ENCODE measurements around the gene DGCR2.

DNA sequence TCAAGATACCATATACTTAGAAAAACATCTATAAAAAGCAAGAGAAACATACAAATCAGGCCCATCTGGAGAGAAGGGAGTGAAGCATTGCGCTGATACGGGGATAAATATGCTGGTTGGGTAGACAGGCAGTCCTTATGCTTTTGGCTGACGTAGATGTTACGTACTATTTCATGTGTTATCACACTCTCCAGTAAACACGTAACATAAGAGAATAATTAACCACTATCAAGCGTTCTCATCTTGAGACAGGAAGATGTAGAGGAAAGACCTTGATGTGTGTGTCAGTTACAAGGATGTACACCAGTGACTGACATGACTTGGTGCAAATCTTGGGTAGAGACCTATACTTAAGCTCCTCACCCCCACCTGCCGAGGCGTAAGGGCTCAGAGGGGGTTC, 99.5 kb downstream of the DGCR2 start:
- TF ChIP-seq POLR2AphosphoS5 (IDR thresholded peaks at IDR 0.05; ENCODE audit: low read depth, low read length) = no peak
- TF ChIP-seq, protein P1, sequence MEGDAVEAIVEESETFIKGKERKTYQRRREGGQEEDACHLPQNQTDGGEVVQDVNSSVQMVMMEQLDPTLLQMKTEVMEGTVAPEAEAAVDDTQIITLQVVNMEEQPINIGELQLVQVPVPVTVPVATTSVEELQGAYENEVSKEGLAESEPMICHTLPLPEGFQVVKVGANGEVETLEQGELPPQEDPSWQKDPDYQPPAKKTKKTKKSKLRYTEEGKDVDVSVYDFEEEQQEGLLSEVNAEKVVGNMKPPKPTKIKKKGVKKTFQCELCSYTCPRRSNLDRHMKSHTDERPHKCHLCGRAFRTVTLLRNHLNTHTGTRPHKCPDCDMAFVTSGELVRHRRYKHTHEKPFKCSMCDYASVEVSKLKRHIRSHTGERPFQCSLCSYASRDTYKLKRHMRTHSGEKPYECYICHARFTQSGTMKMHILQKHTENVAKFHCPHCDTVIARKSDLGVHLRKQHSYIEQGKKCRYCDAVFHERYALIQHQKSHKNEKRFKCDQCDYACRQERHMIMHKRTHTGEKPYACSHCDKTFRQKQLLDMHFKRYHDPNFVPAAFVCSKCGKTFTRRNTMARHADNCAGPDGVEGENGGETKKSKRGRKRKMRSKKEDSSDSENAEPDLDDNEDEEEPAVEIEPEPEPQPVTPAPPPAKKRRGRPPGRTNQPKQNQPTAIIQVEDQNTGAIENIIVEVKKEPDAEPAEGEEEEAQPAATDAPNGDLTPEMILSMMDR (IDR thresholded peaks at IDR 0.05; ENCODE audit: control extremely low read depth in 1 of 3, insufficient read depth in 1 of 3, low read depth in 1 of 3, low read length in 3 of 3) = no peak
- TF ChIP-seq, protein P2, sequence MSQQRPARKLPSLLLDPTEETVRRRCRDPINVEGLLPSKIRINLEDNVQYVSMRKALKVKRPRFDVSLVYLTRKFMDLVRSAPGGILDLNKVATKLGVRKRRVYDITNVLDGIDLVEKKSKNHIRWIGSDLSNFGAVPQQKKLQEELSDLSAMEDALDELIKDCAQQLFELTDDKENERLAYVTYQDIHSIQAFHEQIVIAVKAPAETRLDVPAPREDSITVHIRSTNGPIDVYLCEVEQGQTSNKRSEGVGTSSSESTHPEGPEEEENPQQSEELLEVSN (IDR thresholded peaks at IDR 0.05) = no peak
- no peak for TF ChIP-seq MAFK (IDR thresholded peaks at IDR 0.05; ENCODE audit: low read depth, low read length)
- TF ChIP-seq EZH2 (IDR thresholded peaks at IDR 0.05; ENCODE audit: low read depth, low read length, severe bottlenecking) = no peak
- TF ChIP-seq, protein P3, sequence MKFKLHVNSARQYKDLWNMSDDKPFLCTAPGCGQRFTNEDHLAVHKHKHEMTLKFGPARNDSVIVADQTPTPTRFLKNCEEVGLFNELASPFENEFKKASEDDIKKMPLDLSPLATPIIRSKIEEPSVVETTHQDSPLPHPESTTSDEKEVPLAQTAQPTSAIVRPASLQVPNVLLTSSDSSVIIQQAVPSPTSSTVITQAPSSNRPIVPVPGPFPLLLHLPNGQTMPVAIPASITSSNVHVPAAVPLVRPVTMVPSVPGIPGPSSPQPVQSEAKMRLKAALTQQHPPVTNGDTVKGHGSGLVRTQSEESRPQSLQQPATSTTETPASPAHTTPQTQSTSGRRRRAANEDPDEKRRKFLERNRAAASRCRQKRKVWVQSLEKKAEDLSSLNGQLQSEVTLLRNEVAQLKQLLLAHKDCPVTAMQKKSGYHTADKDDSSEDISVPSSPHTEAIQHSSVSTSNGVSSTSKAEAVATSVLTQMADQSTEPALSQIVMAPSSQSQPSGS (IDR thresholded peaks at IDR 0.05; ENCODE audit: low read length) = no peak
- no peak for TF ChIP-seq SAP30 (IDR thresholded peaks at IDR 0.05; ENCODE audit: insufficient read depth, insufficient replicate concordance, low read length)

Measured in H1 (cell line).